Motor neuron (in vitro differentiated cells): ENCODE data around the gene FAM107A. TPM values are rescaled to one million over a fixed set of nuclear protein-coding genes. Genes with fewer than 3 reads are reported as not detected.
"Not testable (repeated sequence)": the region's sequence is repeated elsewhere in the genome, so short reads cannot be mapped to it uniquely, and the experiment has no call there.

ENCODE experiments used
- ATAC-seq, 8 experiments: fragments of 200-7000 bp; cut with Tn5 transposase; replicated peaks in 6 of 8; 2 replicates each; pipeline ENCODE4 v1.8.0; 2021; ENCODE audit warnings: mild to moderate bottlenecking in 8 of 8, moderate library complexity in 8 of 8
- H3K27ac ChIP-seq, 2 donors: fragments of 250-450 bp; sonication (Bioruptor Pico); 2 replicates each; pipeline ENCODE4 v1.9.0; 2021; ENCODE audit warnings: antibody characterized with exemption in 2 of 2, mild to moderate bottlenecking in 2 of 2, moderate library complexity in 1 of 2
- H3K4me1 ChIP-seq, 2 donors: fragments of 250-450 bp; sonication (Bioruptor Pico); replicated peaks in 1 of 2; 2 replicates each; pipeline ENCODE4 v1.6.1; 2021; ENCODE audit warnings: antibody characterized with exemption in 2 of 2, mild to moderate bottlenecking in 2 of 2, moderate library complexity in 1 of 2
- H3K4me3 ChIP-seq, 5 donors: fragments of 250-450 bp; sonication (Bioruptor Pico); 2 replicates each; pipeline ENCODE4 v1.9.0; 2021; ENCODE audit warnings: antibody characterized with exemption in 5 of 5, mild to moderate bottlenecking in 5 of 5, moderate library complexity in 4 of 5
- WGBS, 10 experiments: fragments of 450-650 bp; shearing (Covaris generic); methylation state at CpG; one replicate each; pipeline ENCODE4 v1.0.0; 2022; 5-methylcytosine and 5-hydroxymethylcytosine counted together
- in situ Hi-C, 9 experiments: fragments of 400-800 bp; cut with MboI; loops; one replicate each; pipeline ENCODE4 v1.15.0; 2021; ENCODE audit warnings: low sequenced_read_pairs in 9 of 9, low pct_unique_long_range_greater_than_20kb in 2 of 9; ENCODE audit not compliant: unreplicated experiment in 9 of 9
- total RNA-seq, 8 experiments: library from RNA; unstranded; fragments of 300-600 nt; gene quantifications; 2 replicates each; pipeline versions ENCODE4 v1.2.3 to v1.2.4, GENCODE V29; 2022

FAM107A gene
- total RNA-seq, 8 experiments from 2014 or later: 0.27 to 7.3 (median 1.3) TPM

GRCh38 chr3:58528629-58529028, 48.6 kb downstream of the FAM107A start:
- Histone ChIP-seq H3K4me1 (peaks cover 2 to 6% of the 10 kb centered on the region in 2 donors), H3K4me3 (no peak overlapping the region), H3K27ac (no peak overlapping the region)
- peak in 2 of 8 experiments; percentile 20 to 43 for ATAC-seq
- 80 to 88% methylated on average over 1 to 3 of the region's 6 CpGs; no CpG with 5 or more reads in 8 of the 10 experiments for WGBS, 10 experiments
- in situ Hi-C loops: loop anchor here in 3 of 9 experiments (25.0 kb wide), 2 partner anchors 191 to 216 kb away; partner anchors contain the start of genes HTD2 (in 2 of the 3), RPP14 (in 2 of the 3) and PXK (in 1 of the 3)

GRCh38 chr3:58527440-58527839, 49.8 kb downstream of the FAM107A start:
- not testable (repeated sequence) for ATAC-seq, H3K27ac ChIP-seq, H3K4me1 ChIP-seq, H3K4me3 ChIP-seq
- in situ Hi-C loops: loop anchor here in 3 of 9 experiments (25.0 kb wide), 2 partner anchors 190 to 215 kb away; partner anchors contain the start of genes HTD2 (in 2 of the 3), RPP14 (in 2 of the 3) and PXK (in 1 of the 3)
- WGBS, 10 experiments: 43 to 100% (median 100%) methylated on average over 1 to 3 of the region's 3 CpGs; no CpG with 5 or more reads in 3 of the 10 experiments

GRCh38 chr3:58526515-58526957, 50.7 kb downstream of the FAM107A start:
- H3K27ac ChIP-seq: no peak overlapping the region

GRCh38 chr3:58524326-58524888, 52.8 kb downstream of the FAM107A start:
- ATAC-seq: no peak
- Histone ChIP-seq H3K4me3 (no peak overlapping the region), H3K27ac (no peak overlapping the region), H3K4me1 (peaks cover 8 to 10% of the 10 kb centered on the region in 2 donors)
- WGBS, 10 experiments: 60 to 100% (median 90%) methylated on average over 1 to 7 of the region's 11 CpGs; no CpG with 5 or more reads in 3 of the 10 experiments
- in situ Hi-C loops: loop anchor here in 1 of 9 experiments (25.0 kb wide), 1 partner anchor 187 kb away; the partner anchor contains the start of gene PXK

More at GRCh38 chr3:58526515-58526957, 50.7 kb downstream of the FAM107A start:
- no peak overlapping the region for H3K4me3 ChIP-seq
- H3K4me1 ChIP-seq: peaks cover 4 to 10% of the 10 kb centered on the region in 2 donors
- peak in 3 of 8 experiments; percentile 93 to 98 (median 97) for ATAC-seq
- WGBS, 10 experiments: 0 to 85% (median 73%) methylated on average over 1 to 3 of the region's 7 CpGs; no CpG with 5 or more reads in 7 of the 10 experiments
- in situ Hi-C loops: loop anchor here in 3 of 9 experiments (25.0 kb wide), 2 partner anchors 189 to 214 kb away; partner anchors contain the start of genes HTD2 (in 2 of the 3), RPP14 (in 2 of the 3) and PXK (in 1 of the 3)

- Histone ChIP-seq H3K27ac (no peak overlapping the region), H3K4me3 (no peak overlapping the region), H3K4me1 (peaks cover 15 to 17% of the 10 kb centered on the region in 2 donors)
- WGBS, 10 experiments: 60 to 100% (median 77%) methylated on average over 1 to 5 of the region's 5 CpGs; no CpG with 5 or more reads in 2 of the 10 experiments
- ATAC-seq: no peak
- in situ Hi-C loops: loop anchor here in 1 of 9 experiments (25.0 kb wide), 1 partner anchor 186 kb away; the partner anchor contains the start of gene PXK
Observed at GRCh38 chr3:58522759-58523425, 54.3 kb downstream of the FAM107A start.

- Histone ChIP-seq H3K4me1 (peaks cover 15 to 17% of the 10 kb centered on the region in 2 donors), H3K27ac (peak overlapping the region in 1 of 2 donors; percentile 45), H3K4me3 (no peak overlapping the region)
- 33 to 80% (median 66%) methylated on average over 1 to 9 of the region's 10 CpGs; no CpG with 5 or more reads in 1 of the 10 experiments for WGBS, 10 experiments
- in situ Hi-C loops: loop anchor here in 1 of 9 experiments (25.0 kb wide), 1 partner anchor 185 kb away; the partner anchor contains the start of gene PXK
- peak in 5 of 8 experiments; percentile 65 to 77 (median 70) for ATAC-seq
Observed at GRCh38 chr3:58521917-58522631, 55.1 kb downstream of the FAM107A start.

GRCh38 chr3:58521336-58521670, 55.9 kb downstream of the FAM107A start:
- in situ Hi-C loops: loop anchor here in 1 of 9 experiments (25.0 kb wide), 1 partner anchor 184 kb away; the partner anchor contains the start of gene PXK
- 0 to 94% (median 87%) methylated on average over 1 to 3 of the region's 3 CpGs; no CpG with 5 or more reads in 4 of the 10 experiments for WGBS, 10 experiments
- peaks cover 15 to 17% of the 10 kb centered on the region in 2 donors for H3K4me1 ChIP-seq
- H3K4me3 ChIP-seq: no peak overlapping the region
- no peak for ATAC-seq
- no peak overlapping the region for H3K27ac ChIP-seq

- H3K4me1 ChIP-seq: peaks cover 15 to 17% of the 10 kb centered on the region in 2 donors
- WGBS, 10 experiments: 40 to 100% (median 70%) methylated on average over 1 to 2 of the region's 8 CpGs; no CpG with 5 or more reads in 4 of the 10 experiments
Observed at GRCh38 chr3:58520403-58521335, 56.5 kb downstream of the FAM107A start.

GRCh38 chr3:58519668-58520402, 57.4 kb downstream of the FAM107A start:
- Histone ChIP-seq H3K4me3 (no peak overlapping the region), H3K4me1 (peaks cover 15 to 17% of the 10 kb centered on the region in 2 donors), H3K27ac (no peak overlapping the region)
- in situ Hi-C loops: loop anchor here in 1 of 9 experiments (25.0 kb wide), 1 partner anchor 183 kb away; the partner anchor contains the start of gene PXK
- ATAC-seq: no peak
- 80 to 100% (median 93%) methylated on average over 1 to 6 of the region's 6 CpGs; no CpG with 5 or more reads in 2 of the 10 experiments for WGBS, 10 experiments

More at GRCh38 chr3:58520403-58521335, 56.5 kb downstream of the FAM107A start:
- no peak overlapping the region for H3K27ac ChIP-seq
- in situ Hi-C loops: loop anchor here in 1 of 9 experiments (25.0 kb wide), 1 partner anchor 183 kb away; the partner anchor contains the start of gene PXK
- H3K4me3 ChIP-seq: no peak overlapping the region
- ATAC-seq: peak; percentile 25 to 72 (median 47)

GRCh38 chr3:58518291-58518789, 58.9 kb downstream of the FAM107A start:
- Histone ChIP-seq H3K4me1 (peaks cover 15 to 17% of the 10 kb centered on the region in 2 donors), H3K4me3 (no peak overlapping the region), H3K27ac (no peak overlapping the region)
- in situ Hi-C loops: loop anchor here in 1 of 9 experiments (25.0 kb wide), 1 partner anchor 181 kb away; the partner anchor contains the start of gene PXK
- peak in 1 of 8 experiments; percentile 10 for ATAC-seq
- 0 to 100% (median 38%) methylated on average over 1 to 3 of the region's 3 CpGs; no CpG with 5 or more reads in 5 of the 10 experiments for WGBS, 10 experiments
